GM19025 (cell line): ENCODE results near the gene MS4A12.
"Not testable (repeated sequence)": the region's sequence is repeated elsewhere in the genome, so short reads cannot be mapped to it uniquely, and the experiment has no call there.

Experiments
- ATAC-seq: cut with Tn5 transposase; IDR thresholded peaks from one replicate; pipeline ENCODE4 v1.9.1; 2021; ENCODE audit warnings: mild to moderate bottlenecking, low read depth, moderate library complexity; ENCODE audit not compliant: unreplicated experiment

The MS4A12 gene

GRCh38 chr11:60511393-60511792 is 18.8 kb downstream of the MS4A12 start:
- no peak for ATAC-seq

DNA sequence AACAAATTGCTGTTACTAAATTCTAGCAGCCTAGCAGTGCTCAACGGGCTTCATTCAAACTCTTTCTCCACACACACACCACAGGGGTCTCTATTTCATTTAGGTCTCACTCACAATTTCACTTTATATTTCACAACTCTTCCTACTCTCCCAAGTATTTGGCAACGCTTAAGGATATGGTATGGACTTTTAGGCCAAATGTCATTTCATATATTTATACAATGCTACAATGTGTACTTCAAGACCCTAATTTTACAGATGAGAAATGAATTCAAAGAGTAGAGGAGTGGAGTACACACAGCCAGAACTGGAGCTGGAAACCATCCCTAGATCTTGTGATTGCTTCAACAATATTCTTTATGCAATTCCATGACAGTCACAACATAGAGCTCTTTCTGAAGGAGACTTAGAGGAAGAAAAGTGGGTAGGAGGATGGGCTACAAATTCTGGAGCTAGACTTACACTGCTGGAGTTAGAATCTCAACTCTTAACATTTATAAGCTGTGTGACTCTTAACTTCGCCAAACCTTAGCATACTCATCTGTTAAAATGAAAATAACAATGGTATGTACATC is 20.2 kb downstream of the MS4A12 start:
- ATAC-seq, result no peak

GRCh38 chr11:60513496-60514460 is 21.2 kb downstream of the MS4A12 start:
- no peak for ATAC-seq

DNA sequence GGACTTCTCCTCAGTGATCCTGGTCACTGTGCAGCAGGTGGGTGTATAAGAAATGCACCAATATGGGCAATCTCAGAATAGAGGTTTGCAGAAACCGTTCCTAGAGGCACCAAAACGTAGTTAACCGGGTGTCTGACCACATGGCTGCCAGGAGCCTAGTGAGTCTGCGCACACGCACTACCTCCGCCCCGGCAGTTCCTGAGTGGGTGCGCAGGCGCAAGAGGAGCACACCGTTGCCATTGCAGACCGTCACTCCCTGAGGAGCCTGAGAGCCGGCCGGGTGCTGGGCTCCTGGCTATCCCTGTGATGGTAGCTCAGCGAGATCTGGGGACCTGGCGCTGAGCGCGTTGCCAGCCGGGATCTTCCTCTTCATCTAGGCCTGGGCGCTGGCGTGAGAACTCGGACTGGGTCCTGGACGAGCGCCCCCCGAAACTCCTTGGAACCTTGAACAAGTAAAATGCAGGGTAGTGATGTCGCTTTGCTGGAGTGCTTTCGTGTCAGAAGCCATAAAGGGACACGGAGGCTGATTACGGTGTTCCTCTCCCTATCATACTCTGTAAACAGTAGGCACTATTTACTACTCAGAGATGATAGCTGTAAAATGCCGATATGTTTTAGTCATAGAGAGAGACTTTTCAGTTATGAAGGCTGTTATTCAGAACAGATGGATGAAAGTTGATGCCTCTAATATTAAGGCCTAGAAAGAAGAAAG is 22.7 kb downstream of the MS4A12 start, which contains the start of gene MS4A13:
Gene MS4A13 (plus strand): TSS at position 249 of the 712 bp plus-strand sequence. CDS start 2,692 bp downstream, outside the sequence.
- ATAC-seq, result no peak

DNA sequence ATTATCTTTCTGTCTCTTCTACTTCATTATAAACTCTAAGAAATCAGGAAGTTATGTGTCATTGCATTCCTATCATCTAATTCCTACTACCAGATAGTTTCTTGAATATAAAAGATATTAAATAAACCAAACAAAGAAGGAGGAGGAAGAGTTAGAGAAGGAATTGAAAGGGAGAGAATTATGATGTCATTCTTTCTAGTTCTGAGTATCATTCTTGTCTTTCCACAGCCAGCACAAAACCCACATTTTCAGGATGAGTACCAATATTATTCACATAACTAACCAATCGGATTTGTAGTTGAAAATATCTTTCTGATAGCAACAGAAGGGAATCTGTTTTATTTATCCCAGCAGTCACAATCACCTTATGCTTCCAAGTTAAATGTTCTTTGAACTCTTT is 35.9 kb downstream of the MS4A12 start:
- ATAC-seq, result no peak

GRCh38 chr11:60528934-60529333 is 36.4 kb downstream of the MS4A12 start:
- ATAC-seq, result no peak

- no peak for ATAC-seq
These were observed 38.0 kb downstream of the MS4A12 start for GRCh38 chr11:60530454-60531100.

- ATAC-seq, result not testable (repeated sequence)
These were observed 39.8 kb downstream of the MS4A12 start for GRCh38 chr11:60532383-60532782.

- not testable (repeated sequence) for ATAC-seq
These were observed 46.0 kb downstream of the MS4A12 start for GRCh38 chr11:60538627-60539026.

GRCh38 chr11:60544077-60544476 is 51.5 kb downstream of the MS4A12 start:
- no peak for ATAC-seq
